HEK293 (cell line): Measurements from ENCODE around the gene TOM1L2.

Source experiments
- CTCF ChIA-PET: fragments of 350-600 bp; formaldehyde crosslinking; extraction: SDS; loops from one replicate; lab custom pipeline; 2021; ENCODE audit warnings: antibody characterized with exemption; lab: Yijun Ruan, JAX
- POLR2A ChIA-PET: fragments of 300-600 bp; formaldehyde crosslinking; extraction: SDS; loops from one replicate; lab custom pipeline; 2020; ENCODE audit warnings: antibody characterized with exemption, inconsistent platforms; lab: Yijun Ruan, JAX
- H3K27ac ChIP-seq: fragments of 200-500 bp; sonication (Bioruptor generic); 2 replicates; pipeline ENCODE4 v1.5.1; 2014; ENCODE audit warnings: low read depth, low read length, control low read depth, inconsistent platforms; ENCODE audit errors: extremely low read depth
- H3K36me3 ChIP-seq, 2 experiments: fragments of 200-500 bp in 1 of 2; sonication (Bioruptor generic) in 1 of 2; 1 replicate in 1 of 2; 2 replicates in 1 of 2; pipeline ENCODE4 v1.5.1; 2014 to 2017; ENCODE audit warnings: inconsistent platforms in 2 of 2, low read length in 2 of 2; ENCODE audit not compliant: control insufficient read depth in 2 of 2, insufficient read depth in 1 of 2
- H3K4me1 ChIP-seq: fragments of 200-500 bp; sonication (Bioruptor generic); 2 replicates; pipeline ENCODE4 v1.5.1; 2014; ENCODE audit warnings: mild to moderate bottlenecking, low read length, inconsistent platforms; ENCODE audit not compliant: control insufficient read depth, insufficient read depth
- H3K4me3 ChIP-seq: 2 replicates; pipeline ENCODE4 v1.5.1; 2011; ENCODE audit warnings: low read depth, mild to moderate bottlenecking, control low read depth, low read length, moderate library complexity
- H3K9me3 ChIP-seq: fragments of 200-500 bp; sonication (Bioruptor generic); 2 replicates; pipeline ENCODE4 v1.5.1; 2014; ENCODE audit warnings: low read depth, low read length, inconsistent platforms; ENCODE audit not compliant: control insufficient read depth, insufficient read depth
- BCL11B ChIP-seq: fragments of 450-650 bp; formaldehyde crosslinking; IDR thresholded peaks from 2 replicates; pipeline ENCODE4 v1.5.1; 2016; ENCODE audit warnings: low read depth, missing biosample characterization, missing genetic modification characterization
- GLI2 ChIP-seq: fragments of 450-650 bp; formaldehyde crosslinking; IDR thresholded peaks from 2 replicates; pipeline ENCODE4; 2017; ENCODE audit warnings: missing biosample characterization, missing genetic modification characterization, low read depth, borderline replicate concordance
- KLF9 ChIP-seq: fragments of 450-650 bp; formaldehyde crosslinking; IDR thresholded peaks from 2 replicates; pipeline ENCODE4 v1.5.1; 2016; ENCODE audit warnings: missing biosample characterization, missing genetic modification characterization, low read depth
- OSR2 ChIP-seq: fragments of 450-650 bp; formaldehyde crosslinking; IDR thresholded peaks from 2 replicates; pipeline ENCODE4 v1.5.1; 2016; ENCODE audit warnings: missing biosample characterization, missing genetic modification characterization
- SP7 ChIP-seq: fragments of 450-650 bp; formaldehyde crosslinking; IDR thresholded peaks from 2 replicates; pipeline ENCODE4 v1.5.1; 2016; ENCODE audit warnings: missing biosample characterization, missing genetic modification characterization
- ZBTB48 ChIP-seq: fragments of 450-650 bp; formaldehyde crosslinking; IDR thresholded peaks from 2 replicates; pipeline ENCODE4 v1.5.1; 2016; ENCODE audit warnings: missing biosample characterization, missing genetic modification characterization
- ZFHX2 ChIP-seq: fragments of 450-650 bp; formaldehyde crosslinking; conservative IDR thresholded peaks from 2 replicates; pipeline ENCODE4 v1.5.1; 2016; ENCODE audit warnings: missing biosample characterization, missing genetic modification characterization
- ZIC2 ChIP-seq: fragments of 450-650 bp; formaldehyde crosslinking; IDR thresholded peaks from 2 replicates; pipeline ENCODE4 v1.5.1; 2016; ENCODE audit warnings: missing biosample characterization, missing genetic modification characterization
- ZNF132 ChIP-seq: fragments of 450-650 bp; formaldehyde crosslinking; IDR thresholded peaks from 2 replicates; pipeline ENCODE4 v1.5.1; 2017; ENCODE audit warnings: missing biosample characterization, missing genetic modification characterization, borderline replicate concordance
- ZNF157 ChIP-seq: fragments of 450-650 bp; formaldehyde crosslinking; IDR thresholded peaks from 2 replicates; pipeline ENCODE4 v1.5.1; 2016; ENCODE audit warnings: missing biosample characterization, missing genetic modification characterization
- ZNF223 ChIP-seq: fragments of 450-650 bp; formaldehyde crosslinking; IDR thresholded peaks from 2 replicates; pipeline ENCODE4 v1.5.1; 2016; ENCODE audit warnings: missing biosample characterization, missing genetic modification characterization
- ZNF341 ChIP-seq: fragments of 450-650 bp; formaldehyde crosslinking; IDR thresholded peaks from 2 replicates; pipeline ENCODE4; 2016; ENCODE audit warnings: low read depth, missing biosample characterization, missing genetic modification characterization
- ZNF366 ChIP-seq: fragments of 450-650 bp; formaldehyde crosslinking; conservative IDR thresholded peaks from 2 replicates; pipeline ENCODE4 v1.5.1; 2016; ENCODE audit warnings: missing biosample characterization, missing genetic modification characterization
- ZNF449 ChIP-seq: fragments of 450-650 bp; formaldehyde crosslinking; IDR thresholded peaks from 2 replicates; pipeline ENCODE4 v1.5.1; 2017; ENCODE audit warnings: missing biosample characterization, mild to moderate bottlenecking, missing genetic modification characterization, moderate library complexity
- ZNF558 ChIP-seq: fragments of 450-650 bp; formaldehyde crosslinking; IDR thresholded peaks from 2 replicates; pipeline ENCODE4 v1.5.1; 2016; ENCODE audit warnings: missing biosample characterization, missing genetic modification characterization
- ZNF610 ChIP-seq: fragments of 450-650 bp; formaldehyde crosslinking; IDR thresholded peaks from 2 replicates; pipeline ENCODE4 v1.5.1; 2016; ENCODE audit warnings: missing biosample characterization, missing genetic modification characterization, borderline replicate concordance
- ZNF670 ChIP-seq: fragments of 450-650 bp; formaldehyde crosslinking; IDR thresholded peaks from 2 replicates; pipeline ENCODE4 v1.5.1; 2016; ENCODE audit warnings: missing biosample characterization, missing genetic modification characterization, low read depth
- ZNF785 ChIP-seq: fragments of 450-650 bp; formaldehyde crosslinking; IDR thresholded peaks from 2 replicates; pipeline ENCODE4 v1.5.1; 2016; ENCODE audit warnings: missing biosample characterization, missing genetic modification characterization
- TF ChIP-seq, protein P1 (sequence below): fragments of 450-650 bp; IDR thresholded peaks from 2 replicates; pipeline ENCODE4 v1.5.1; 2018; ENCODE audit warnings: missing biosample characterization, missing genetic modification characterization
- TF ChIP-seq, protein P2 (sequence below): fragments of 450-650 bp; formaldehyde crosslinking; IDR thresholded peaks from 2 replicates; pipeline ENCODE4 v1.5.1; 2017; ENCODE audit warnings: missing biosample characterization, missing genetic modification characterization
- TF ChIP-seq, protein P3 (sequence below): fragments of 450-650 bp; formaldehyde crosslinking; IDR thresholded peaks from 2 replicates; pipeline ENCODE4 v1.5.1; 2016; ENCODE audit warnings: missing biosample characterization, missing genetic modification characterization
- TF ChIP-seq, protein P4 (sequence below): fragments of 450-650 bp; formaldehyde crosslinking; IDR thresholded peaks from 2 replicates; pipeline ENCODE4 v1.5.1; 2017; ENCODE audit warnings: missing biosample characterization, missing genetic modification characterization

Gene TOM1L2

DNA sequence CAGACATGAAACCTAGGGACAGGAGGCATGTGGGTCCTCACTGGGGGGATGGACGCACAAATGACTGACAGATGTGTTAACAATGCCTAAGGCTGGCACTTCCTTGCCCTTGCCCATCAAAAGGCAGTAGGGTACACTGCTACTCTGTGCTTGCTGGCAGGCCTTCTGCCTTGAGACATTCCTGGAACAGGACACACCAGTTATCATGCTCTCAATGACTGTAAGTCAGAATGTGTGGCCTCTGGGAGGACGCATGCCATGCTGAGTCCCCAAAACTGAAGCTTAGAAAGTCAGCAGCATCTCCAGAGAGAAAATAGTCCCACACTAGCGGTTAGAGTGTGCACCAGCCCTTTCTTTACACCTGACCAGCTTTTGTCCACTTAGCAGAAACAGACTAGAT is 119.3 kb downstream of the TOM1L2 start:
- no peak for TF ChIP-seq ZNF366 (tag by site-specific recombination)
- no peak for TF ChIP-seq ZBTB48 (tag by site-specific recombination)
- TF ChIP-seq GLI2 = no peak
- TF ChIP-seq, protein P1, sequence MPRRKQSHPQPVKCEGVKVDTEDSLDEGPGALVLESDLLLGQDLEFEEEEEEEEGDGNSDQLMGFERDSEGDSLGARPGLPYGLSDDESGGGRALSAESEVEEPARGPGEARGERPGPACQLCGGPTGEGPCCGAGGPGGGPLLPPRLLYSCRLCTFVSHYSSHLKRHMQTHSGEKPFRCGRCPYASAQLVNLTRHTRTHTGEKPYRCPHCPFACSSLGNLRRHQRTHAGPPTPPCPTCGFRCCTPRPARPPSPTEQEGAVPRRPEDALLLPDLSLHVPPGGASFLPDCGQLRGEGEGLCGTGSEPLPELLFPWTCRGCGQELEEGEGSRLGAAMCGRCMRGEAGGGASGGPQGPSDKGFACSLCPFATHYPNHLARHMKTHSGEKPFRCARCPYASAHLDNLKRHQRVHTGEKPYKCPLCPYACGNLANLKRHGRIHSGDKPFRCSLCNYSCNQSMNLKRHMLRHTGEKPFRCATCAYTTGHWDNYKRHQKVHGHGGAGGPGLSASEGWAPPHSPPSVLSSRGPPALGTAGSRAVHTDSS (tag by site-specific recombination) = no peak
- TF ChIP-seq, protein P2, sequence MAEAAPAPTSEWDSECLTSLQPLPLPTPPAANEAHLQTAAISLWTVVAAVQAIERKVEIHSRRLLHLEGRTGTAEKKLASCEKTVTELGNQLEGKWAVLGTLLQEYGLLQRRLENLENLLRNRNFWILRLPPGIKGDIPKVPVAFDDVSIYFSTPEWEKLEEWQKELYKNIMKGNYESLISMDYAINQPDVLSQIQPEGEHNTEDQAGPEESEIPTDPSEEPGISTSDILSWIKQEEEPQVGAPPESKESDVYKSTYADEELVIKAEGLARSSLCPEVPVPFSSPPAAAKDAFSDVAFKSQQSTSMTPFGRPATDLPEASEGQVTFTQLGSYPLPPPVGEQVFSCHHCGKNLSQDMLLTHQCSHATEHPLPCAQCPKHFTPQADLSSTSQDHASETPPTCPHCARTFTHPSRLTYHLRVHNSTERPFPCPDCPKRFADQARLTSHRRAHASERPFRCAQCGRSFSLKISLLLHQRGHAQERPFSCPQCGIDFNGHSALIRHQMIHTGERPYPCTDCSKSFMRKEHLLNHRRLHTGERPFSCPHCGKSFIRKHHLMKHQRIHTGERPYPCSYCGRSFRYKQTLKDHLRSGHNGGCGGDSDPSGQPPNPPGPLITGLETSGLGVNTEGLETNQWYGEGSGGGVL (tag by site-specific recombination) = no peak
- ChIA-PET CTCF (interaction anchor here (0.6 to 6.4 kb wide), 4 partner anchors 9 to 496 kb away, joined by 3 to 40 read pairs (median 10); no protein-coding TSS in a partner anchor), POLR2A (no interaction called here)
- no peaks in the 10 kb centered on the region; a peak in 1 of 3 replicates for H3K36me3 ChIP-seq
- no peak overlapping the region for H3K27ac ChIP-seq
- H3K4me3 ChIP-seq = no peak overlapping the region
- H3K9me3 ChIP-seq = no peaks in the 10 kb centered on the region
- peaks cover 25% of the 10 kb centered on the region for H3K4me1 ChIP-seq

DNA sequence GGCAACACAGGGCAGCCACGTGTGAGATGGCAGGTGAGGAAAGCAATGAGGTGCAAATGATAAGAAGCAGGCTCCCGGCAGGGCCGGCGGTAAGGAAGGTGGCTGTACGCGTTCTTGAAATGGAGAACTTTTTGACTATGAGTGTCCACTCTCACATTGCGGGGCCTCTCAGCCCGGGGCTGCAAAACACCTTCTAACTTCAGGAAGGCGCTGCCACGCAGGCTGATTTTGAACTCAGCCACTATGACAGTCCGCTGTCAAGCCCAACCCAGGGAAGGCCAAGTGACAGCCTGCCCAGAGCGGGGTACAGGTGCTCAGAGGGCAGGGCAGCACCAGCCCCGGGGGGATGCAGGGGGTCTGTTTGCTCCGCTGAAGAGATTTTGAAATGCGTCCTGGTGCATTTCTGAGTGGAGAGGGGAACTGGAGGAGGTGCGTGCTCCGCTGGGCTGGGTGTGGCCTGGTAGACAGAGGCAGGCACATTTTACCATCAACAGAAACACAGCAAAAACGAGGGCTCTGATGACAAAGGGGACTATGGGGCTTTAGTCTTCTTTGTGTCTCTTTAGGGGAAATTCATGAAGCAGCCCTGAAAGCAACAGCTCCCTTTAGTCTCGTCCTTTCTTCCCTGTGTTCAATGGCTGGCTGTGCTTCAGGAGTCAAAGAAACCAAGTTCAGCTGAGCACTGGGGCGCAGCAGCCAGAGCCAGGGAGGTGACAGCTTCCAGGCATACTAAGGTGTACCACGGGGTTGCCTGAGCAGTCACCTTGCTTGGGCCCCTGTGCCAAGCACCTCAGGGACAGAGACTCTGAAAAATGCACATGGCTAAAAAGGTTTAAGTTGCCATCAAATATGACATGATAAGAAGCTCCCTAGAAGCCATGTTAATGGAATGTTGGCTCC is 120.8 kb downstream of the TOM1L2 start:
- CTCF ChIA-PET = interaction anchor here (0.7 to 3.0 kb wide), 3 partner anchors 11 to 363 kb away, joined by 3 to 18 read pairs (median 5); no protein-coding TSS in a partner anchor
- Histone ChIP-seq H3K4me3 (no peak overlapping the region), H3K9me3 (no peaks in the 10 kb centered on the region), H3K4me1 (peaks cover 25% of the 10 kb centered on the region), H3K27ac (no peak overlapping the region; the same call in 1 of the 2 replicates), H3K36me3 (peaks cover 0 to 3% of the 10 kb centered on the region in 2 experiments; a peak in 2 of 3 replicates)
- TF ChIP-seq, protein P3, sequence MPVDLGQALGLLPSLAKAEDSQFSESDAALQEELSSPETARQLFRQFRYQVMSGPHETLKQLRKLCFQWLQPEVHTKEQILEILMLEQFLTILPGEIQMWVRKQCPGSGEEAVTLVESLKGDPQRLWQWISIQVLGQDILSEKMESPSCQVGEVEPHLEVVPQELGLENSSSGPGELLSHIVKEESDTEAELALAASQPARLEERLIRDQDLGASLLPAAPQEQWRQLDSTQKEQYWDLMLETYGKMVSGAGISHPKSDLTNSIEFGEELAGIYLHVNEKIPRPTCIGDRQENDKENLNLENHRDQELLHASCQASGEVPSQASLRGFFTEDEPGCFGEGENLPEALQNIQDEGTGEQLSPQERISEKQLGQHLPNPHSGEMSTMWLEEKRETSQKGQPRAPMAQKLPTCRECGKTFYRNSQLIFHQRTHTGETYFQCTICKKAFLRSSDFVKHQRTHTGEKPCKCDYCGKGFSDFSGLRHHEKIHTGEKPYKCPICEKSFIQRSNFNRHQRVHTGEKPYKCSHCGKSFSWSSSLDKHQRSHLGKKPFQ (tag by site-specific recombination) = no peak
- TF ChIP-seq SP7 (tag by site-specific recombination) (no peak), ZNF449 (peak; percentile 76), ZNF558 (tag by site-specific recombination) (no peak), OSR2 (no peak)
- POLR2A ChIA-PET = no interaction called here

DNA sequence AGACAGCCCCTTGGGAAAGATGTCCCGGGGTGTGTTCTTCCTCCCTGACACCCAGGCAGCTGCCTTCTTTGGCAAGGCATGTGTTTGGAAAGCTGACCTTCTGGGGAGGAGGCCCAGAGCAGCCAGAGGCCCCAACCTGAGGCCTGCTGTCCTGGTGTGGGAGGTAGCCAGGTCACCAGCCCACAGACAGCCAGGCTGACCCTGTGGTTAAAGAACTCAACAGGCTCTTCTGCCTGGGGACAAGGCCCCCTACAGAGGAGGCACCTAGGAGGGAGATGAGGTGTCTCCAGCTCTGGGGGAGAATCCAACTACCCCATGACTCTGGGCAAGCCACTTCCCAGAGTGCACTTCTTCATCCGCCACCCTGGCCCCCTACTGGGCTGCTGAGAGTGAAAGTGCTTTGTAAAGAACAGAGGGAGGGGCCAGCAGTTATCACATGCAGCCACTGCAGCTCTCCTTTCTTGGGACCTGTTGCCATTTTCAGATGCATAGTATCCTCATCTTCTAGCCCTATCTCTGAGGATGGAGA is 122.3 kb downstream of the TOM1L2 start:
- H3K27ac ChIP-seq = peak overlapping the region; percentile 70
- CTCF ChIA-PET = interaction anchor here (0.5 to 2.5 kb wide), 7 partner anchors 10 to 1652 kb away, joined by 3 to 12 read pairs (median 4); no protein-coding TSS in a partner anchor
- POLR2A ChIA-PET = interaction anchor here (0.7 to 6.2 kb wide), 5 partner anchors 9 to 64 kb away, joined by 3 to 31 read pairs (median 4); partner anchors contain the start of gene SREBF1
- H3K9me3 ChIP-seq = no peaks in the 10 kb centered on the region
- H3K36me3 ChIP-seq = peaks cover 0 to 3% of the 10 kb centered on the region in 2 experiments; a peak in 2 of 3 replicates
- peaks cover 25% of the 10 kb centered on the region for H3K4me1 ChIP-seq
- H3K4me3 ChIP-seq = no peak overlapping the region
- TF ChIP-seq ZNF223 = no peak
- TF ChIP-seq ZIC2 (tag by site-specific recombination) = peak; percentile 92
- TF ChIP-seq KLF9 (tag by site-specific recombination) = no peak
- no peak for TF ChIP-seq GLI2
- no peak for TF ChIP-seq BCL11B (tag by site-specific recombination)
- peak; percentile 95 for TF ChIP-seq ZNF341 (tag by site-specific recombination)
- no peak for TF ChIP-seq ZNF157
- TF ChIP-seq ZFHX2 (tag by site-specific recombination) = peak; percentile 58
- no peak for TF ChIP-seq ZNF670 (tag by site-specific recombination)
- no peak for TF ChIP-seq ZNF610
- no peak for TF ChIP-seq ZNF132 (tag by site-specific recombination)
- TF ChIP-seq ZNF785 (tag by site-specific recombination) = no peak
- TF ChIP-seq, protein P4, sequence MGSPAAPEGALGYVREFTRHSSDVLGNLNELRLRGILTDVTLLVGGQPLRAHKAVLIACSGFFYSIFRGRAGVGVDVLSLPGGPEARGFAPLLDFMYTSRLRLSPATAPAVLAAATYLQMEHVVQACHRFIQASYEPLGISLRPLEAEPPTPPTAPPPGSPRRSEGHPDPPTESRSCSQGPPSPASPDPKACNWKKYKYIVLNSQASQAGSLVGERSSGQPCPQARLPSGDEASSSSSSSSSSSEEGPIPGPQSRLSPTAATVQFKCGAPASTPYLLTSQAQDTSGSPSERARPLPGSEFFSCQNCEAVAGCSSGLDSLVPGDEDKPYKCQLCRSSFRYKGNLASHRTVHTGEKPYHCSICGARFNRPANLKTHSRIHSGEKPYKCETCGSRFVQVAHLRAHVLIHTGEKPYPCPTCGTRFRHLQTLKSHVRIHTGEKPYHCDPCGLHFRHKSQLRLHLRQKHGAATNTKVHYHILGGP = no peak
